Measurements from ENCODE around the gene GLTPD2.

GLTPD2 gene

DNA sequence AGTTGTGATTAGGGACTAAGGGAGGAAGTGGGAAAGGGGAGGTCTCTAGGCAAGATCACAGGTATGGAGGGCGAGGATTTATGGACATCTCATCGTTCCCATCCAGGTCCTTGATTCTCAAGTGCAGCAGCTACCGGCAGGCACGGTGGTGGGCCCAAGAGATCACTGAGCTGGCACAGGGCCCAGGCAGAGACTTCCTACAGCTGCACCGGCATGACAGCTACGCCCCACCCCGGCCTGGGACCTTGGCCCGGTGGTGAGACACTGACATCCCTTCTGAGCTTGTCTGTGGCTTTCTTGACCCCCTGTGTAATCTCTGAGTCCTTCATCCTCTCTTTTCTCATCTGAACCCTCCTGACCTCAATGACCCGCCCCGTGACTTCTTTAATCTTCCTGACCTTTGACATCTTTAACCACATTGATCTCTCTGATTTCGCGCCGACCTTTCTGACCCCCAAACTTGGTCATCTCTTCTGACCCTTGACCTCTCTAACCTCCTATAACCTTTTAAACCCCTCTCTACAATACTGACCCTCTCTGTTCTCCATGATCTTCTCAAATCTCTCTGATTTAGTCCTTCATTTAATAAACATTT lies 22.0 kb downstream of the GLTPD2 start:
- H3F3A ChIP-seq (ENCODE audit: control insufficient read depth, insufficient read depth): no peaks in the 10 kb centered on the region
- no peaks in the 10 kb centered on the region for H3K36me3 ChIP-seq (ENCODE audit: control insufficient read depth, low read length)
- H3K9me3 ChIP-seq (ENCODE audit: control insufficient read depth, insufficient read depth, low read length): no peaks in the 10 kb centered on the region
- no peak overlapping the region for H3K4me2 ChIP-seq (ENCODE audit: low read length)
- TF ChIP-seq, protein P1, sequence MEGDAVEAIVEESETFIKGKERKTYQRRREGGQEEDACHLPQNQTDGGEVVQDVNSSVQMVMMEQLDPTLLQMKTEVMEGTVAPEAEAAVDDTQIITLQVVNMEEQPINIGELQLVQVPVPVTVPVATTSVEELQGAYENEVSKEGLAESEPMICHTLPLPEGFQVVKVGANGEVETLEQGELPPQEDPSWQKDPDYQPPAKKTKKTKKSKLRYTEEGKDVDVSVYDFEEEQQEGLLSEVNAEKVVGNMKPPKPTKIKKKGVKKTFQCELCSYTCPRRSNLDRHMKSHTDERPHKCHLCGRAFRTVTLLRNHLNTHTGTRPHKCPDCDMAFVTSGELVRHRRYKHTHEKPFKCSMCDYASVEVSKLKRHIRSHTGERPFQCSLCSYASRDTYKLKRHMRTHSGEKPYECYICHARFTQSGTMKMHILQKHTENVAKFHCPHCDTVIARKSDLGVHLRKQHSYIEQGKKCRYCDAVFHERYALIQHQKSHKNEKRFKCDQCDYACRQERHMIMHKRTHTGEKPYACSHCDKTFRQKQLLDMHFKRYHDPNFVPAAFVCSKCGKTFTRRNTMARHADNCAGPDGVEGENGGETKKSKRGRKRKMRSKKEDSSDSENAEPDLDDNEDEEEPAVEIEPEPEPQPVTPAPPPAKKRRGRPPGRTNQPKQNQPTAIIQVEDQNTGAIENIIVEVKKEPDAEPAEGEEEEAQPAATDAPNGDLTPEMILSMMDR (IDR thresholded peaks at IDR 0.05; ENCODE audit: low read depth, low read length, poor library complexity, severe bottlenecking): no peak
- TF ChIP-seq EZH2phosphoT487 (IDR thresholded peaks at IDR 0.05; ENCODE audit: borderline replicate concordance, low read length): no peak
- H3K79me2 ChIP-seq (ENCODE audit: control insufficient read depth, low read length): no peaks in the 10 kb centered on the region
- H3K4me1 ChIP-seq (ENCODE audit: control insufficient read depth, low read length): peaks cover 10% of the 10 kb centered on the region
- no peaks in the 10 kb centered on the region for H3K9me2 ChIP-seq (replicated peaks; ENCODE audit: control insufficient read depth, low read length)
- no peak overlapping the region for H3K27ac ChIP-seq (ENCODE audit: low read depth, low read length)
- no peak overlapping the region for H3K4me3 ChIP-seq (ENCODE audit: low read length)
- peaks cover 4% of the 10 kb centered on the region; the same call in 1 of the 2 replicates for H3K27me3 ChIP-seq (ENCODE audit: control insufficient read depth, low read length)
- no peaks in the 10 kb centered on the region for H4K20me1 ChIP-seq (ENCODE audit: control insufficient read depth, insufficient read depth, low read depth, low read length)

DNA sequence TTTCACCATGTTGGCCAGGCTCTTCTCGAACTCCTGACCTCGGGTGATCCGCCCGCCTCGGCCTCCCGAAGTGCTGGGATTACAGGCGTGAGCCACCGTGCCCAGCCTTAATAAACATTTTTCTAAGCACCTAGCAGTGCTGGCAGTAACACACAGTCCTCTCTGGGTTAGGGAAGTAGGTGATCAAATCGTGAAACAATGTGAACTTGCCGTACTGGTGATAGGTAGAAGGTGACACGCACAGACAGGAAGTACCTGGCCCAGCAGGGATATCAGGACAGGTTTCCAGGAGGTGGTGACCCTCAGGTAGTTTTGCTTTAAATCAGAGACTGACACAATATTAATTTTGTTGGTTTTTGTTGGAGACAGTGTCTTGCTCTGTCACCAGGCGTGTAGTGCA lies 22.7 kb downstream of the GLTPD2 start:
- Histone ChIP-seq H3K9me3 (ENCODE audit: control insufficient read depth, insufficient read depth, low read length) (no peaks in the 10 kb centered on the region), H3K9me2 (replicated peaks; ENCODE audit: control insufficient read depth, low read length) (no peaks in the 10 kb centered on the region), H3F3A (ENCODE audit: control insufficient read depth, insufficient read depth) (no peaks in the 10 kb centered on the region), H3K27me3 (ENCODE audit: control insufficient read depth, low read length) (peaks cover 4% of the 10 kb centered on the region; the same call in 1 of the 2 replicates), H3K27ac (ENCODE audit: low read depth, low read length) (no peak overlapping the region), H3K4me2 (ENCODE audit: low read length) (no peak overlapping the region), H3K79me2 (ENCODE audit: control insufficient read depth, low read length) (no peaks in the 10 kb centered on the region), H3K36me3 (ENCODE audit: control insufficient read depth, low read length) (no peaks in the 10 kb centered on the region), H3K4me3 (ENCODE audit: low read length) (no peak overlapping the region), H3K4me1 (ENCODE audit: control insufficient read depth, low read length) (peaks cover 4% of the 10 kb centered on the region; the same call in 1 of the 2 replicates), H4K20me1 (ENCODE audit: control insufficient read depth, insufficient read depth, low read depth, low read length) (no peaks in the 10 kb centered on the region)
- TF ChIP-seq EZH2phosphoT487 (IDR thresholded peaks at IDR 0.05; ENCODE audit: borderline replicate concordance, low read length): no peak
- TF ChIP-seq, protein P1 (IDR thresholded peaks at IDR 0.05; ENCODE audit: low read depth, low read length, poor library complexity, severe bottlenecking): no peak

DNA sequence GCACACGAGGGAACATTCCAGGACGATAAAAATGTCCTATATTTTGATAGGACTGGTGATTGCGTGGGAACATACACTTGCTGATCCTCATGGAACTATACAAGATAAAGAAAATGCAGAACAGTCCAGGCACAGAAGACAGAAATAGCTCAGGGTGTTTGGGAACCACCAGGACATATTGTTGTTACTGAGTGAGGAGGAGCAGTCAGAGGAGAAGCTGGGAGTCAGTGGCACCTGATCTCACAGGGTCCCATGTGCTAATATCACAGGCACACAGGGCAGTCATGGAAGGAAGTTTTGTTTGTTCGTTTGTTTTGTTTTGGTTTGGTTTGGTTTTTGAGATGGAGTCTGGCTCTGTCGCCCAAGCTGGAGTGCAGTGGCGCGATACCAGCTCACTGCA lies 23.9 kb downstream of the GLTPD2 start:
- Histone ChIP-seq H3K4me2 (ENCODE audit: low read length) (no peak overlapping the region), H3K9me2 (replicated peaks; ENCODE audit: control insufficient read depth, low read length) (no peaks in the 10 kb centered on the region), H3K27me3 (ENCODE audit: control insufficient read depth, low read length) (peaks cover 3% of the 10 kb centered on the region; the same call in 1 of the 2 replicates), H3K27ac (ENCODE audit: low read depth, low read length) (no peak overlapping the region), H3F3A (ENCODE audit: control insufficient read depth, insufficient read depth) (no peaks in the 10 kb centered on the region), H3K4me3 (ENCODE audit: low read length) (no peak overlapping the region), H4K20me1 (ENCODE audit: control insufficient read depth, insufficient read depth, low read depth, low read length) (no peaks in the 10 kb centered on the region), H3K9me3 (ENCODE audit: control insufficient read depth, insufficient read depth, low read length) (no peaks in the 10 kb centered on the region), H3K36me3 (ENCODE audit: control insufficient read depth, low read length) (no peaks in the 10 kb centered on the region), H3K79me2 (ENCODE audit: control insufficient read depth, low read length) (no peaks in the 10 kb centered on the region), H3K4me1 (ENCODE audit: control insufficient read depth, low read length) (peaks cover 2% of the 10 kb centered on the region; the same call in 1 of the 2 replicates)
- TF ChIP-seq EZH2phosphoT487 (IDR thresholded peaks at IDR 0.05; ENCODE audit: borderline replicate concordance, low read length): no peak

GRCh38 chr17:4815043-4815675 lies 26.4 kb downstream of the GLTPD2 start:
- Histone ChIP-seq H3K36me3 (ENCODE audit: control insufficient read depth, low read length) (no peaks in the 10 kb centered on the region), H3F3A (ENCODE audit: control insufficient read depth, insufficient read depth) (no peaks in the 10 kb centered on the region), H3K4me2 (ENCODE audit: low read length) (no peak overlapping the region), H3K9me3 (ENCODE audit: control insufficient read depth, insufficient read depth, low read length) (no peaks in the 10 kb centered on the region), H3K27me3 (ENCODE audit: control insufficient read depth, low read length) (no peaks in the 10 kb centered on the region), H3K4me3 (ENCODE audit: low read length) (no peak overlapping the region), H3K79me2 (ENCODE audit: control insufficient read depth, low read length) (no peaks in the 10 kb centered on the region), H4K20me1 (ENCODE audit: control insufficient read depth, insufficient read depth, low read depth, low read length) (no peaks in the 10 kb centered on the region), H3K9me2 (replicated peaks; ENCODE audit: control insufficient read depth, low read length) (no peaks in the 10 kb centered on the region), H3K27ac (ENCODE audit: low read depth, low read length) (no peak overlapping the region), H3K4me1 (ENCODE audit: control insufficient read depth, low read length) (no peaks in the 10 kb centered on the region)
- TF ChIP-seq, protein P1 (IDR thresholded peaks at IDR 0.05; ENCODE audit: low read depth, low read length, poor library complexity, severe bottlenecking): no peak
- TF ChIP-seq EZH2phosphoT487 (IDR thresholded peaks at IDR 0.05; ENCODE audit: borderline replicate concordance, low read length): no peak
